HT-29 (cell line): ENCODE data around the gene NELFCD. TPM values are rescaled to one million over a fixed set of nuclear protein-coding genes. Genes with fewer than 3 reads are reported as not detected.

Experiments
- DNase-seq: peaks from one replicate; pipeline ENCODE4 v3.0.0-alpha.2; 2015; ENCODE audit warnings: low spot score
- total RNA-seq: library from RNA; depleted of rRNA; stranded (reverse); fragments of >200 nt; shearing (Covaris generic); gene quantifications from 2 replicates; pipeline ENCODE4 v1.2.3, GENCODE V29; 2014

Gene NELFCD
- total RNA-seq, 1 experiment from 2014 or later: 117 TPM

DNA sequence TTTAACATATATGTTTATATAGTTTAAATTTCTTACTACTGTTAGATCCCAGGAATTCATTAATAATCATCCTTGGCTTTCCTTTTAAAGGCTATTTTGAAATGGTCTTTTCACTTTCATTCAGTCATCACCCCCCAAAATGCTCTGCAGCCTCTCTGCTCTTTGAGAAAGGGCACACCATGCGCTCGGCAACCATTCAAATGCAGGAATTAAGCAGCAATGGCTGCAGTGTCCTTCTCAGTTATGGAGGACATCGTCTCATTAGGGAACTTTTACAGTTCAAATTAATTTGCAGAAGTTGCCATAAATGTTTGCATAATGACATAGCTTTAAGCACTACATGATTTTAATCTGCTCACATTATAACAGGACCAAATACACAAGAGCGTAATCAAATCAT, 44.5 kb downstream of the NELFCD start:
- DNase-seq: no peak

DNA sequence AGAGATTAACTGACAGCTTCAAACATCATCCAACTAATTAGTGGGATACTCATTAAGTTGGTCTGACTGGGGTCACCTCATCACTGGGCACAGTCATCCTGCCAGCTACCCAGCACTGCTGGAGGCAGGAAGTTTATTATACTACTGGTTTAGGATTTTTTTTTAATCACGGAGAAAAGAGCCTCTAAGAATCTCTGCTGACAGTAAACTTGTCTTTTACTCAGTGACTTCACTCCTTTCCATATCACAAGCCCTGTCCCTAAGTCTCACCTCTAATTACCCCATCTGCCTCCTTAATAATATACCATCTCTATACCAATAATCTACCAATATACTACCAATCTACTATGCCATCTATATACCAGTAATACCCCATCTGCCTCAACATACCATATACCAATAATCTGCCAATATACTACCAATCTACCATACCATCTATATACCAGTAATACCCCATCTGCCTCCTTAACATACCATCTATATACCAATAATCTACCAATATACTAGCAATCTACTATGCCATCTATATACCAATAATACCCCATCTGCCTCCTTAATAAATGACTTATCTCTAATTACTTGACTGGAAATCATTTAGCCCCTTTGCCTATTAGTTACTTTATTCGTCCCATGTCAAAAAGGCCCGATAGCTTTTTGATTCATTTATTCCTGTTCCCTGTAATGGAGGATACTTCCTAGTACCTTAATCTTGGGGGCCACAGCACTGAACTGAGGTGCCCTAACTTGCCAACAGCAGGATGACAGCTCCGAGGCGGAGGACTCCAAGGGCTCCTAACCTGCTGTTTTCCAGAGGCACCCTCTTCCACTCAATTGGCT, 46.1 kb downstream of the NELFCD start:
- DNase-seq: no peak

DNA sequence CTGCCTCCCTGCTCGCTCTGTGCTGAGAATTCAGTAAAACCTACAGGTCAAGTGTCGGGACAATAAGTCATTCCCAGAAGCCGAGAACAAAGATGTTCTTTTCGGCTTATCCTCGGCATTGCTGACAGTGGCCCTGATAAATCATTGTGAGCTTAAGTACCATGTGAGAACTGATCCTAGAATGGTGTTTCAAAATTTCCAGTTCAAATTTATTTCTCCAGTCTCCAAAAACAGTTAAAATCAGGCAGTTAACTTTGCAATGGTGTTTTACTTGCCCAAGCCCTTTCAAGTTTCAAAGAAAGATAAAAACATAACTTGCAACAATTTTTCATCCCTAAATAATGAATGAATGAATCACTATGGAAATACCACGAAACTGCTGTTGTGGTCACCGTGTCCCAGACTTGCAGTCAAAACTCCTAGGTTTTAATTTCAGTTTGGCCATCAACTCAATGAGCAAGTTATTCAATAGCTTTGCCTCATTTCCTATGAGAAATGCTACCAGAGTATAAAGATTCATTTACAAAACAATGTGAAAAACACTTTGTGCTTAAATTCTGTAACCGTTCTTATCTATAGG, 46.8 kb downstream of the NELFCD start:
- DNase-seq: no peak

DNA sequence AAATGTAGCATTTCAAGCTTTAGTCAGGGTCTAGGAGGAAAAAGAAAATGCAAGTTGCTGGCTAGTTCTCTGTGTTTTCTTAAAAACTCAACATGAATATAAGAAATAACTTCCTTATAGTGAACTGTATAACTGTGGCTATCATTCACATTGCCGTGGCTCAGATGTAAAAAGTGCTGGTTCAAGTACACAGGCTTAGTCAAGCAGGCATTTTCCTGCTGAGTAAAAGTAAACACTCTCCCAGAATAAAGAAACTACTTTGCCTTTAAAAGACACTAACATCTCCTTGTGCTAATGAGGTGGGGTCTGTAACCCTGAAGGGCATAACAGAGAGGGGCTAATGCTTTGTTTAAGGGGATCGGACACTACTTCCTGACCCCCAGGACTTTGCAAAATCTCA, 47.8 kb downstream of the NELFCD start:
- no peak for DNase-seq

DNA sequence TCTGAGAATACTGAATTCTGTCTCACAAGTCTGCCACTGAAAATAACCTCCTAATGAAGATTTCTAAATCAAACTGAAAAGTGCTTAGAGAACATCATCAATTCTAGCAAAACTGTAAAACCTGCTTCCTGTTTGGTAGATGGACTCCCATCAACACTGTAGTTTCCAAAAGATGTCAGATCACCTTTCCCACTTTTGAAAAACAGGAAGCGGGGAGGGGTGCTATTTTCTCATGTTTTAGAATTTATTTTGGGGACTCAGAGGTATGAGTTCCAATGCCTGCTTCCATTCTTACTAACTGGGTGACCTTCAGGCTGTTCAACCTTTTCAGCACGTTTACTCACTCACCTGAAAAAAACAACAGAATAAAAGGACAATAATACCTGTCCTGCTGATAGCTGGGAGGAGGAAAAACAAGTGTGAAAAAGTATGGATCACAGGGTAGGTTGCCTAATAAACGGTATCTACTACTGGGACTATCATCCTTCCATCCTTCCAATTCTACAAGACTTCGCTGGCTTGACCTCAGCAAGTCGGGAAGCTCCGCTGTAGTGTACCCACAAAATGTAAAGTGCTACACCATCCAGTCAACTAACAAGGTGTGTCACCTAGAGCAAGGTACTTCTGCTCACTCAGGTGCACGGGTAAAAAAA, 50.0 kb downstream of the NELFCD start:
- DNase-seq: no peak

DNA sequence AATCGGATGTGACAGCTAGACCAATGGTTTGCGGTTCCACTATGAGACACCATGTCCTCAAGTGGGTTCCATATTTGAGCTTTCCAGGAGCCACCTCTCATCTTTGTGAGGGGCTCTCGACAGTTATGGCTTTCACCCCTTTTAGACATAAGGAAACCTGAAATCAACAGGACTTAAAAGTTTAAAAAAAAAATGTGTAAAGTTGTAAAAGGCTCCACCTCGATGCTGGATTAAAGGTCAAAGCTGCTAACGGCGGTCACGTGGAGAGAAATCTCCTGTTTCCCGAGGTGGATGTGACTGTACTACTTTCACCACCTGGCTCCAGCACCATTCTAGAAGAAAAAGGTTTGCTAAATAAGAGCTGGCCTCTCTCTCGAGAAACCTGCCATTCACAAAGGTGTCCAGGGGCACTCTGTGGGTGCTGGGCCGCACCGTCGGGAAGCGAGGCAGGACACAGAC, 50.5 kb downstream of the NELFCD start:
- DNase-seq: peak; percentile 51

DNA sequence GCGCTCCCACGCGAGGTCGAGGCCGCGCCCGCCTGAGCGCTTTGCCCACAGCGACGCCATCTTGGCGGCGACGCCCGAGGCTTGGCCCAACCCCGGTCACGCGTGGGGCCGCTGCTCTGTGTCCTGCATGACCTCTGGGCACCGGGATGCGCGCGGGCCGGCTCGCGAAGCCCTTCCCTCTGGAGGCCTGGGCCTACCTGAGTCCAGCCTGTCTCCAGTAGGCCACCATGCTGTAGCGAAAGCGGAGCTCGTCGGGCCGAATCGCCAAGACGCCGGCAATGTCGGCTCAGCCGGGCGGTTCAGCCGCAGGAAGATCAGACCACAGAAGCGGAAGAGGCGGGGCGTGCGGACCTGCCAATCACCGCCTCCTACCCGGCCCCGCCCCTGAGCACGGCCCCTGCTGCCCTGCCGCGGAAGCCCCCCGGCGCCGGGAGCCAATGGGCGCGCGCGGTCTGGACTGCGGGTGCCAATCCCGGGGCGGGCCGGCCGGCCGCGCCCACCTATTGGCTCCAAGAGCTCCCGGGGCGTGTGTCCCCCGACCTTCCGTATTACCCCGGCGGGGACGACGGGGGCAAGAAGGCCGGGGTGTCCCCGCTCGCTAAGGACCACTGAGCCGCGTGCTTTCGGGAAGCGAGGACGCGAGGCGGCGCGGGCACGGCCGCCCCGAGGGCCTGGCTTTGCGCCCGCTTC, 51.1 kb downstream of the NELFCD start, which contains the start of gene ATP5F1E:
TSS of gene ATP5F1E (minus strand) at position 313 of the 690 bp plus-strand sequence. CDS start at position 229, 84 bp downstream.
- DNase-seq: peak; percentile 99

DNA sequence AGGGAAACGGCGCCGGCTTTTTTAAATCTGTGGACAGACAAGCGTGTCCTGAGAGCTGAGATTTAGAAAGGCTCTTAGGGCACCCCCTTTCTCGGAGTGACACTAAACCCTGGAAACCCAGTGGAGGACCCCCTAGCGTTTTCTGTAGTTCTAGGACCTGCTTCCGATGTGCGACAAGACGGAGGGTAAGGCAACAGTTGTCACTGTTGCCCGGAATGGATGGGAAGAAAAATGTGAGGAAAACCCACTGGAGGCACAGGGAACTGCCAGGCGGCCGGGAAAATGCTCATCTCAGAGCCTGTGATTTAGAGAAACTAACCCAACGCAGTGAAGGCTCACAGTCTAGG, 51.6 kb downstream of the NELFCD start:
- no peak for DNase-seq

DNA sequence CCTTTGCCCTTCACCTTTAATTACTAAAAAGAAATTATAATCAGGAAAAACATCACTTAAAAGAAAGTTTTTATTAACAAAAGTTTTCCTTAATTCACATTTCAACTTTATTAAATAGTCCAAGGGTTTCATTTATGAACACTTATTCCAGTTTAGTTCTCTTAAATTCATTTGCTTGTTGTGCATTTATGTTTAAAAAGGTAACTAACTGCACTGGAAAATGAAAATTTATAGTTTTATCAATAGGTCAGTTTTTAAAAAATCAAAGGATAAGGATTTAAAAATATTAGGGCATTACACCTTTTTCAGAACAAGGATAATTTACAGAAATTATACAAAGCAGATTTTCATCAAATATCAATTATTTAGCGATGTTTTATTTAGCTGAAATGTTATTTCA, 52.0 kb downstream of the NELFCD start:
- no peak for DNase-seq

DNA sequence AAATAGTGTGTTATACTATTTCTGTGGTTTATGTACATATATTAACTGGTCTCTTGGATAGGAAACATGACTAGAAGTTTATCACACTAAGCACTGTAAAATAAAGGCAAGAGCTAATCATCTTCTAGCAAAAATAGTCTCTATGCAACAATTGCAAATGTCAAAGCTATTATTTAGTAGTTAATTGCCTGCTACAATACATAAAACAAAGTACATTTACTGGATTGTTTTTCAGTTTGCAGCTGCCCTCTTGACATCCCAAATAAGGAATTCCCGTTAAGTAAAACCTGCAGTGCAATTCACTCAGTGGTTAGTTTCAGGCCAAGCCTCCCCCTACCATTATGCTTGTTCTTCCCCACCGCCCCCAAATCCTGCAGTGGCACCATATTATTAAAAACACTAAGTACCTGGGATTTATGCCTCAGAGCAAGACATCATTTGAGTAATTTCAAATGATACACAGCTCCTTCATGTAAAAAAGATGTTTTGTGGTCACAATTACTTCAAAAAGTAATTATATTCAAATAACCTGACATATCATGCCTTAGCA, 52.6 kb downstream of the NELFCD start:
- DNase-seq: no peak

DNA sequence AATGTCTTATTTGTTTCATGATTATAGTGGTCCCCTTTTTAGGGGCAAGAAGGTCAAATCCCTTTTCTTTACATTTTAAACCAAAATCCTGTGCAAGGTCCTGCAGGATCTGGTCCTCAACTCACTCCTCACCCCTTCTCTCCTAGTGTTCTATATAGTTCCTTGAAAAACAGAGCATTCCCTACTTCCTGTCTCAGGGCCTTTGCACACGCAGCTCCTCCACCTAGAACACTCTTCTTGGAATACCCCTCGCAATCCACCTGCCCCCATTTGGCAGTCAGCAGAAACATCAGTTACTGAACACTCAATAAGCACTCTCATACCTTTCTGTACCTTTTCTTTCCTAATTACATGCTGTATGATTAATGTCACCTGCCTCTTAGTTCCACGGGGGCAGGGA, 54.3 kb downstream of the NELFCD start:
- DNase-seq: no peak

DNA sequence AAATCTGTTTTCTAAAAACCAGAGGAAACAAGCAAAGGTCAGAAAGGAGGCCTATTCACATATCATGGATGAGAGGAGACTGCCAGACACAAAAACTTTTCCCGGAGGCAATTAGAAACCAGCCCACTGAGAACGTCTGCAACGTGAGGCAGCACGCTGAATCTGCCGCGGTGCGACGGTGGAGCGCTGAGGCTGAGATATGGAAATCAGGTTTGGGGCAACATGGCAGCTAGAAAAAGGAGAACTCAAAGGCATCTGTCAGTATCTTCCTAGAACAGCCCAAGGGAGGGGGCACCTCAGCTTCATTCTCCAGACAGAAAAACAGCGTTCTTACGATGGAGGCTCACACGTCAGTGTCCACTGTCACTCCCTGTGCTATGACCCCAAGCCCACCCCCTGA, 56.3 kb downstream of the NELFCD start:
- DNase-seq: no peak

DNA sequence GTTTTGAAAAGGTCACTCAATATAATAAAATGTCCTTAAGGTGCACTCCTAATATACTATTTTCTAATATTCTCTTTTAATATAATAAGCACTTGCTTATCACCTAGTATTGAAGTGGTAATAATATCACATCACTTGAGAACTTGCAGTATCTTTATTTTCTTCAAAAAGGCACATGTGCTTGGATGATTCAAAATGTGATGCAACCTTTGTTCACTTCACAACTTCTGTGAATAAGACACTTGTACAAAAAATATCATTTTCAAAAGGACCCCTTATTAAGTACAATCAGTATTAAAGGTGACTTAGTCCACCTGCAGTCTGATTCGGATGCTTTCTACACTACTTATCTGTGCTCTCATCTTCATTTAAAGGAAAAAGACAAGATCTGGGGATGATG, 58.2 kb downstream of the NELFCD start:
- DNase-seq: no peak

DNA sequence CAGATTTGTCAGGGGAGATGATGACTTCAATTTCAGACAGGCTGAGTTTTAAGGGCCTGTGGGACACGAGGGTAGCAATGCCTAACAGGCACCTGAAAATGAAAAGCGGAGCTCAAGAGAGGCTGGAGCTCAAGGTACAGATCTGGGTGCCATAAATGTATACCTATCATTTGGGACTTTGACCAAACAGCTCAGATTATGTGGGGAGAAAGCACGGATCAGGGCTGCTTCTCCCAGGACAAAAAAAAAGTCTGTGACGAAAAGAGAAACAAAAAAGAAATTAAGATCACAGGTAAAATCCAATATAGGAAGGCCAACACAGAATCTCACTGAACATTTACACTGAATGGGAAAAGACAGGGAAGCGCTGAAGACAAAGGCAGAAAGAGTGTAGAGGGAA, 59.6 kb downstream of the NELFCD start:
- DNase-seq: no peak

DNA sequence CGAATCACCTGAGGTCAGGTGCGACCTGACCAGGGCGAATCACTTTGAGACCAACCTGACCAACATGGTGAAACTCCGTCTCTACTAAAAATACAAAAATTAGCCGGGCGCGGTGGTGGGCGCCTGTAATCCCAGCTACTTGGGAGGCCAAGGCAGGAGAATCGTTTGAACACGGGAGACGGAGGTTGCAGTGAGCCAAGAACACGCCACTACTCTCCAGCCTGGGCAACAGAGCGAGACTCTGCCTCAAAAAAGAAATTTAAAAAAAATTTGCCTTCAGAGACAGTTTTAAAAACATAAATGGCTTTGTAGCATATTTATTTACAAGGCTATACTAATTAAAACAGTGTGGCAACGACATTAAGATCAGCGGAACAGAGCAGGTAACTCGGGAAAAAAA, 60.4 kb downstream of the NELFCD start:
- DNase-seq: peak; percentile 37

DNA sequence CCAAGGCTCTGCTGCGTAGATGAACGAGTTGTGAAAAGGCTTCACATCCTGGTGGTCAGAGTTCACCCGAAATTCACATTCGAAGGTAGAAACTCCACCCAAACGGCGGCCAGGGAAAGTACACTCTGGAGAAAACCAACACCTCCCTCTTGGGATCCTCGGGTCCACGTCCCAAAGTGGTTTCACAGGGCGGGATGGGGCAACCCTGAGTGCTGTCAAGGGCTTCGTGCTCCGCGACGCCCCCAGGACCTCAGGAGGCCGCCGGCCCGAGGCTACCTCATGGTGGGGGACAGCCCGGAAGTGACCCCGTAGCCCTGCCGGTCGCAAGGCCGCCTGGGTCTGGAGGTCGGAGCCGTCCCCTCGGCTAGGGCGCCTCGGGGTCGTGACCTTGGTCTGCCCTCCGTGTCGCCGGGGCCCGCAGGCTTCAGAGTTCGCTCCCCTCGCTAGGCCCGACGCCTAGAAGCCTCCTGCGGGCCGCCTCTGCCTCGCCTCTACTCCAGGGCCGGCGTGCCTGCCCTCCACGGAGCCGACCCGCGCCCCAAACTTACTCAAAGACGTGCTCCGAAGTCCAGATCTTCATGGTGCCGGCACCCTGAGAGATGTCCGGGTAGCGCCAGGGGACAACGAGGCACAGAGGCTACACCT, 61.2 kb downstream of the NELFCD start, which contains the start of gene PRELID3B:
TSS of gene PRELID3B (minus strand) at position 636 of the 645 bp plus-strand sequence. CDS start at position 580, 56 bp downstream.
- peak; percentile 71 for DNase-seq

DNA sequence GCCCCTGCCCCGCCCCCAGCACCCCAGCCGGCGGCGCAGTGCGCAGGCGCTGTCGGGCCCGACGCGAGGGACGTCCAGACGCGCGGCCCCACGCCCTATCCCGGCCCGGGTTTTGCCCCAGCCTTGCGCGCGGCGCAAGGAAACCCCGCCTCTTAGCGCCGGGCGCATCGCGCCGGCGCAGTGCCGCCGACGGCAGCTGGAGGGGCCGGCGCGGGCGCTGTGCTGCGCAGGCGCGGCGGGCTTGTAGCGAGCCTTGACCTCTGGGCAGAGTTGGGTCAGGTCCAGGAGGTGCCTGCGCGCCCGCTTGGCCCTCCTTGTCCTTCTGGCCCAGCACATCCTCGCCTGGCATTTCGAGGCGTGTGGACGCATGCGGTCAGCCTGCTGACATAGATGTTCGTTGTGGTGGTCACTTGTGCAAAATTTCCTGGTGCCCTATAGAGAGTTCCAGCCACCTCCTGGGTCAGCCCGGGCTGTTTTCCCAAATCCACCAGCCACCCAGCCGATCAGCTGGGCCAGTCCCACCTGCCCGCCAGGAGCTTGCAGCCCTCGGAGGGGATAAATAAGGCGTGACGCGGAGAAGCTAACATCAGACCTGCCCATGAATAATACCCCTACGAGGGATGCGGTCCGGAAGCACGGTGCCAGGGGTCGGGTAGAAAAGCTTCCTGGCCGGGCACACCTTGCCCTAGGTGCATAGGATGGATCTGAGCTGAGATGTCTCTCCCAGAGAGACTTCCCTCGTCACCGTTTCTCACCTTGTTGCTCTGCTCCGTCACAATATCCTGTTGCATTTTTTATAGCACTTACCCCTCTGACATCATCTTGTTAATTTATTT, 62.0 kb downstream of the NELFCD start:
- DNase-seq: peak; percentile 99

DNA sequence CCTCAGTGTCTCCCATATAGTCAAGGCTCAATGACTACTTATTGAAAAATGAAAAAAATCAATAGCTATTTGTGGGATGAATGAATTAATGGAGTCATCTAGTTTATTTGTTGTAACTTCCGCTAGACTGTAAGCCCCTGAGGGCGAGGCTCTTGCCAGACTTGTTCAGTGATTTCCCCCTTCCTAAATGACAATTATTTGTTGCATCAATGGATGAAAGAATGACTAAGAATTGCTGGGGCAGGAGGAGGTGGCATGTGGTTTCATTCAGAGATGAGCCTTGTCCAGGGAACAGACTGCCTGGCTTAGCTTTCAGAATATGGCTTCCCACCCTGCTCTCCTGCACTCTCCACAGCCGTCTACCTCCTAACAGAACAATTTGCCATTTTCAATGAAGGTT, 62.6 kb downstream of the NELFCD start:
- no peak for DNase-seq

DNA sequence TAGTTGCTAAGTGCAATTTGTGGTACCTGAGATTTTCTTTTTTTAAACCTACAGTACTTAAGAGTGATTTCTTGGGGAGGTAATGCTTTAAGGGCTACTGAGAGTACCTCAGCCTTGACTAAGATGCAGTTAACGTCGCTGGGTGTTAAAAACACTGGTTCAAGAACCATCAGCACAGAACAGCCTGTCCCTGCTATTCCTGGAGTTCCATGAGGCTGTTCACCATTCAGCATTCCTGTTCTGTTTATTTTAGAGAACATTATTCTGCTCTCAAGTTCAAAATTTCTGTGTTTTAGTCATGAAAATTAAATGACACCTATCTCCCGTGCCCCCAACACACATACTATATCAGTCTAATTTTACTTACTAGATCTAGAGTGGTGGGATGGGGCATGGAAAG, 63.2 kb downstream of the NELFCD start:
- no peak for DNase-seq
